Body of pancreas (tissue), 4 donors: ENCODE results near the gene PLEKHM2.

ENCODE experiments used
- CTCF ChIP-seq, 7 experiments: fragments of 450-650 bp in 4 of 7; fragments of 200-600 bp in 3 of 7; sonication (generic) in 3 of 7; IDR thresholded peaks; one replicate each; pipeline ENCODE4 v1.5.1; 2016 to 2019; ENCODE audit warnings: antibody characterized with exemption in 7 of 7
- POLR2A ChIP-seq, 3 donors: fragments of 450-650 bp; IDR thresholded peaks; one replicate each; pipeline ENCODE4 v1.6.1; 2016; ENCODE audit warnings: antibody characterized with exemption in 3 of 3, mild to moderate bottlenecking in 2 of 3

- TF ChIP-seq CTCF (IDR thresholded peaks at IDR 0.05) = no peak
- no peak for TF ChIP-seq POLR2A (IDR thresholded peaks at IDR 0.05)
These were observed 28.0 kb downstream of the PLEKHM2 start for GRCh38 chr1:15712168-15712567.
